ENCODE data around the gene CORO2A. TPM values are rescaled to one million over a fixed set of nuclear protein-coding genes. Genes with fewer than 3 reads are reported as not detected.

The CORO2A gene
- total RNA-seq, 1 experiment from 2014 or later: 24.3 TPM

DNA sequence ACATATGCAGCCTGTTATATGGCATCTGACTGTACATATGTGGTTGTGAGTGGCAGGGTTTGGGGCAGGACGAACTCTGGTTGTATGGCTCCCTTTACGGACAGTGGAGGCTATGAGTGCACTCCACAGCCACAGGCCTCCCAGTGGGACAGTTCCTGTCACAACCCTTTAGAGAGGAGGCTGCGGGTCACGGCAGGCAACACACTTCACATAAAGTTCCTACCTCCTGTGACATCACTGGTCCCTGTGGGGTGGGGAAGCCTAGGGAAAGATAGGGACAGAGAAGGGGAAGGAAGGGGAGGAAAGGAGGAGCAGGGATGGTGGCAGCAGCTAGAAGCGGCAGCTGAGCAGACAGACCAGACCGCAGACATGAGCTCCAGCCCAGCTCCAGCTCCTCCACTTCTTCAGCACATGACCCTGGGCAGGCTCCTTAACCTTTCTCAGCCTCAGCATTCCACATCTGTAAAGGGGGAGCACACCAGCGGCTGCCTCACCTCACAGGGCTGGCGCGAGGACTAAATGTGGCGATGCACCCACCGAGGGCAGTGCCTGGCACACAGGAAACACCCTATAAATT, 27.4 kb upstream of the CORO2A start:
- no peak for DNase-seq
- no peaks in the 10 kb centered on the region for H3K9me3 Mint-ChIP-seq (ENCODE audit: low read depth, unreplicated experiment)
- no peak overlapping the region for H3K4me3 Mint-ChIP-seq (ENCODE audit: low read depth, unreplicated experiment)
- H3K4me1 Mint-ChIP-seq (ENCODE audit: low read depth, unreplicated experiment): peaks cover 33% of the 10 kb centered on the region
- H3K27ac Mint-ChIP-seq (ENCODE audit: unreplicated experiment): no peak overlapping the region
- intact Hi-C loops (cut with micrococcal nuclease; ENCODE audit: unreplicated experiment): no loop called here
- no TSS peak for BruUV-seq (replicated peaks)
- TF ChIP-seq, protein P1, sequence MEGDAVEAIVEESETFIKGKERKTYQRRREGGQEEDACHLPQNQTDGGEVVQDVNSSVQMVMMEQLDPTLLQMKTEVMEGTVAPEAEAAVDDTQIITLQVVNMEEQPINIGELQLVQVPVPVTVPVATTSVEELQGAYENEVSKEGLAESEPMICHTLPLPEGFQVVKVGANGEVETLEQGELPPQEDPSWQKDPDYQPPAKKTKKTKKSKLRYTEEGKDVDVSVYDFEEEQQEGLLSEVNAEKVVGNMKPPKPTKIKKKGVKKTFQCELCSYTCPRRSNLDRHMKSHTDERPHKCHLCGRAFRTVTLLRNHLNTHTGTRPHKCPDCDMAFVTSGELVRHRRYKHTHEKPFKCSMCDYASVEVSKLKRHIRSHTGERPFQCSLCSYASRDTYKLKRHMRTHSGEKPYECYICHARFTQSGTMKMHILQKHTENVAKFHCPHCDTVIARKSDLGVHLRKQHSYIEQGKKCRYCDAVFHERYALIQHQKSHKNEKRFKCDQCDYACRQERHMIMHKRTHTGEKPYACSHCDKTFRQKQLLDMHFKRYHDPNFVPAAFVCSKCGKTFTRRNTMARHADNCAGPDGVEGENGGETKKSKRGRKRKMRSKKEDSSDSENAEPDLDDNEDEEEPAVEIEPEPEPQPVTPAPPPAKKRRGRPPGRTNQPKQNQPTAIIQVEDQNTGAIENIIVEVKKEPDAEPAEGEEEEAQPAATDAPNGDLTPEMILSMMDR (IDR thresholded peaks at IDR 0.05; ENCODE audit: unreplicated experiment): no peak
- H3K27me3 Mint-ChIP-seq (ENCODE audit: unreplicated experiment): no peaks in the 10 kb centered on the region
- CTCF ChIA-PET: interaction anchor here (0.6 to 1.6 kb wide), 2 partner anchors 16 to 35 kb away, joined by 4 to 6 read pairs; partner anchors contain the start of gene TBC1D2
- H3K36me3 Mint-ChIP-seq (ENCODE audit: insufficient read depth, unreplicated experiment): peaks cover 12% of the 10 kb centered on the region

DNA sequence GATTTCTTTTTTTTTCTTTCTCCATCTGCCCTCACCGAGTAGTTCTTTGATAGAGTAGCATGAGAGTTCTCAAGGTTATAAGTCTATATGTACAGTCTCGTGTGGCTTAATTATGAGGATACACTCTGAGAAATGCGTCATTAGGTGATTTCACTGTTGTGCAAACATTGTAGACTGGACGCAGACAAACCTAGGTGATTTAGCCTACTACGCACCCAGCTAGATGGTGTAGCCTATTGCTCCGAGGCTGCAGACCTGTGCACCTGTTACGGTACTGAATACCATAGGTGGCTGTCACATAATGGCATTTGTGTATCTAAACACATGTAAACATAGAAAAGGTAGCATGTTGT, 26.9 kb upstream of the CORO2A start:
- H3K27ac Mint-ChIP-seq (ENCODE audit: unreplicated experiment): no peak overlapping the region

DNA sequence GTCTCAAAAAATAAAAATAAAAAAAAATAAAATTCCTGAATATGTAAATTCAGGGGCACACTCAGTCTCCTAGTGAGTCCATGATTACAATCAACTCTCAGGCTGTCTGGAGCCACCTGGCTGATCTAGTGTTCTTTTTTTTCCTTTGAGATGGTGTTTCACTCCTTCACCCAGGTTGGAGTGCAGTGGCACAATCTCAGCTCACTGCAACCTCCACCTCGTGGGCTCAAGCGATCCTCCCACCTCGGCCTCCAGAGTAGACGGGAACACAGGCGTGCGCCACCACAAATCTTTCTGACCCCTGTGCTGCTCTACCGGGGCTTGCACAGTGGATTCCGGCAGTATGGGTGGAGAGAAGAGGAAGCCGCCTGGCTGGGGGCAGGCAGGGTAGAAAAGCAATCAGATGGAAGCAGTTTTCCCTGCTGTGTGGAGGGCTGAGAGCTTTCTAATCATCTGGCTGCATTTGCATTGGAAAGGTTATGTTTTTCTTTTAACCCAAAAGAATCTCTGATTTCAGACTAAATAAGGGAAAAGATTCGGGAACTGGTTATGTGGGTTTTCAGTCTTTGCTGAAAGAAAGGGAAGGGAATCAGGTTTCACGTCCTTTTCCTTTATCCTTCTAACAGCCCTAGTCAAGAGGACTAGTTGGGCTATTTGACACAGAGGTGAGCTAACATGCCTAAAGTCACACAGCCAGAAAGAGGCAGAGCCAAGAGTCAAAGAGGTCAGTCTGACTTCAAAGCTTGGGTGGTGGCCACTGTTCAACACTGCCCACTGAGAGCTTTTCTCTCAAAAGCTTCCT, 26.3 kb upstream of the CORO2A start:
- no peak overlapping the region for H3K4me3 Mint-ChIP-seq (ENCODE audit: low read depth, unreplicated experiment)
- DNase-seq: peak; percentile 23
- BruUV-seq (replicated peaks): no TSS peak

More for the DNA sequence above, 26.9 kb upstream of the CORO2A start:
- Mint-ChIP-seq H3K9me3 (ENCODE audit: low read depth, unreplicated experiment) (no peaks in the 10 kb centered on the region), H3K36me3 (ENCODE audit: insufficient read depth, unreplicated experiment) (peaks cover 12% of the 10 kb centered on the region), H3K4me1 (ENCODE audit: low read depth, unreplicated experiment) (peaks cover 33% of the 10 kb centered on the region), H3K27me3 (ENCODE audit: unreplicated experiment) (no peaks in the 10 kb centered on the region), H3K4me3 (ENCODE audit: low read depth, unreplicated experiment) (no peak overlapping the region)
- DNase-seq: no peak
- TF ChIP-seq, protein P1 (IDR thresholded peaks at IDR 0.05; ENCODE audit: unreplicated experiment): no peak
- intact Hi-C loops (cut with micrococcal nuclease; ENCODE audit: unreplicated experiment): no loop called here
- no TSS peak for BruUV-seq (replicated peaks)
- CTCF ChIA-PET: interaction anchor here (0.6 to 1.6 kb wide), 2 partner anchors 17 to 36 kb away, joined by 4 to 6 read pairs; partner anchors contain the start of gene TBC1D2

DNA sequence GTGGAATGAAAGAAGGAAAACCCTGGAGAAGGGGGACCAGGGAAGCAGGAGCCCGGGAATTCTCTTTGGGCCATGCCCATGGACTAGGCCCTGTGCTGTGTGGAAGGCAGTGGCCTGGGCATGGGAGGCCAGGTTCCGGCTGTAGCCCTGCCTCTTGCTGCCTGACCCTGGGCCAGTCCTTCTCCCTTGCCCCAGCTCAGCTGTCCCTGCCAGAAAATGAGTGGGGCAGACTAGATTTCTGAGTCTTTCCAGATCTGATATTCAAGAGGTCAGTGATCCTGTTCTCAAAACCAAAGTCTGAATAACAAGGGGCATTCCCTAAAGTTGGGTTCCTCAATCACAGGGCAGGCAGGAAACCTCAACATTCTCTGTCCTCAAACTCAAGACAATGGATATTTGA, 24.8 kb upstream of the CORO2A start:
- TF ChIP-seq, protein P1 (IDR thresholded peaks at IDR 0.05; ENCODE audit: unreplicated experiment): no peak
- H3K4me1 Mint-ChIP-seq (ENCODE audit: low read depth, unreplicated experiment): peaks cover 18% of the 10 kb centered on the region
- no peak for DNase-seq
- H3K4me3 Mint-ChIP-seq (ENCODE audit: low read depth, unreplicated experiment): no peak overlapping the region
- intact Hi-C loops (cut with micrococcal nuclease; ENCODE audit: unreplicated experiment): no loop called here
- no TSS peak for BruUV-seq (replicated peaks)
- CTCF ChIA-PET: no interaction called here
- peaks cover 11% of the 10 kb centered on the region for H3K36me3 Mint-ChIP-seq (ENCODE audit: insufficient read depth, unreplicated experiment)
- H3K27ac Mint-ChIP-seq (ENCODE audit: unreplicated experiment): no peak overlapping the region
- no peaks in the 10 kb centered on the region for H3K27me3 Mint-ChIP-seq (ENCODE audit: unreplicated experiment)
- no peaks in the 10 kb centered on the region for H3K9me3 Mint-ChIP-seq (ENCODE audit: low read depth, unreplicated experiment)

More for the DNA sequence above, 26.3 kb upstream of the CORO2A start:
- Mint-ChIP-seq H3K9me3 (ENCODE audit: low read depth, unreplicated experiment) (no peaks in the 10 kb centered on the region), H3K27me3 (ENCODE audit: unreplicated experiment) (no peaks in the 10 kb centered on the region), H3K4me1 (ENCODE audit: low read depth, unreplicated experiment) (peaks cover 32% of the 10 kb centered on the region), H3K27ac (ENCODE audit: unreplicated experiment) (no peak overlapping the region), H3K36me3 (ENCODE audit: insufficient read depth, unreplicated experiment) (peaks cover 12% of the 10 kb centered on the region)
- CTCF ChIA-PET: interaction anchor here (1.6 kb wide), 1 partner anchor 37 kb away, joined by 6 read pairs; the partner anchor contains the start of gene TBC1D2
- intact Hi-C loops (cut with micrococcal nuclease; ENCODE audit: unreplicated experiment): no loop called here
- TF ChIP-seq, protein P1 (IDR thresholded peaks at IDR 0.05; ENCODE audit: unreplicated experiment): no peak

Measured in Calu3 (cell line).